ENCODE data around the gene CXXC5.
A peak's percentile ranks its signal among the peaks of the same experiment; 100 is the strongest.

Gene CXXC5

DNA sequence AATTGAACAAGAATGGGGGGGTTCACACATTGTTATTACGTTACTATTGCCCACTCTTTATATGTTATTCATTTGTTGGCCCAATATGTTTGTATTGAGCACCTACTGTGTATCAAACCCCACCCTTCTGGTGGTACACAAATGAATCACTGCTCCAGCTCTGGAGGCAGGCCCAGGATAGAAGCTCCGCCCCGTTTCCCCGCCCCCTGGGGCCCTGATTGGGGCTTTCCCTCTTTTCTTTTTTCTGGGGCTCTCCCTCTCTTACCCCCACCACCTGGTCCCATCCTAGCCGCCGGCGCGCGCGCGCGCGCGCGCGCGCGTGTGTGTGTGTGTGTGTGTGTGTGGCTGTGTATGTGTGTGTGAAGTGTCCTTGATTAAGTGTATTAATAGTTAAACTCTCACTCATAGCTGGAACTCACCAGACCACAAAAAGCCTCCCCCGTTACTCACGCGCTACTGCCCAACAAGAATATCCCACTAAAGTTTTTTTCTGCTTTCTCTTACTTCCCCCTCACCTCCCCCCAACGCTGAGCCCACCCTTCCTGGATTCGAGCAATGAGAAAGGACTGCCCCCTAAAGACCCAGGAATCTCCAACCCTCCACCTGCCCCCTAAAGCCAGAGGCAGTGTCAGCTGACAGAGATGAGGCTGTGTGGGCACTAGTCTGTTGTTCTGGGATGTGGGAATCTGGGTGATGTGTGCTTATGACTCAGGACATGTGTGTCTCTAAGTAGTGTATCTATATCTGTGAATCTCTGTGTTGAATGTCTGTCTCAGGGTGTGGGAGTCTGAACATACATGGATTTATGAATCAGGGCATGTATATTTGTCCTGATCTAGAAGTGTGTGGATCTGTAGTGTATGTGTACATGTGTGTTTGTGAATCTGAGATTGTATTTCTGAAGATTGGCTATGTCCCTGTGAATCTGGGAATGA is 4.0 kb downstream of the CXXC5 start:
- peak; percentile 83 for DNase-seq

- DNase-seq, result no peak
Measured at GRCh38 chr5:139652788-139653241, 4.7 kb downstream of the CXXC5 start.

DNA sequence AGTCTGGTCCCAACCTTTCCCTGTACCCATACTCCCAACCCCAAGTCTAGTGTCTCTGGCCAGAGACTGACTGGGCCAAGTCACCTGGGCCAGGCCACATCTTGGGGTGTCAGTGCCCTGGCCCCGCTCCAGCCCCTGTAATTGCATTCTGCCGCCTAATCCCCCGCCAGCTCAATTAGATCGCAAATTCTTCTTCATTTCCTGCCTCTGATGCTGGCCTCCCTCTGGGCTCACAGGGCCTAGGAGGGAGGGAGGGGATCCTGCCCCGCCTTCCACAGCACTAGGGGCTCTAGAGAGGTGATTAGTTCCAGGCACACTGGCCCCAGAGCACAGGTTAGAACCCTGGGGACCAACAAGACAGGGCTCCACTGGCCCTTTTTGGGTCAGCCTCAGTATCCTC is 5.5 kb downstream of the CXXC5 start:
- no peak for DNase-seq

DNA sequence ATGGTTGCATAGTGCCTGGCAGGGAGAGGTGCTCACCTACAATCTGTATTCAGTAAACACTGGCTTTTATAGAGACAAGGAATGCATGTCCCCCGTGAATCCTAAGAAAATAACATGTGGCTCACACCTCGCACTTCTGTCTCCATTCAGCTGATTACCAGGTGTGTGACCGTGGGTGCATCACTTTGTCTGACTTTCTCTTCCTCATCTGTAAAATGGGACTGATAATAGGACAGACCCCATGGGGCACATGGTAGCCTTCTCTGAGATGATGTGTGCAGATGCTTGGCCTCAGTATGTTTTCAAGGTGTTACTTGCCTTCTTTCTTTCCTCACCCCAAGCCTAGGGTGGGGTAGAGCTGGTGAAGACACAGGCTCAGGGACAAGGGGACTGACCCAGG is 6.3 kb downstream of the CXXC5 start:
- no peak for DNase-seq

DNA sequence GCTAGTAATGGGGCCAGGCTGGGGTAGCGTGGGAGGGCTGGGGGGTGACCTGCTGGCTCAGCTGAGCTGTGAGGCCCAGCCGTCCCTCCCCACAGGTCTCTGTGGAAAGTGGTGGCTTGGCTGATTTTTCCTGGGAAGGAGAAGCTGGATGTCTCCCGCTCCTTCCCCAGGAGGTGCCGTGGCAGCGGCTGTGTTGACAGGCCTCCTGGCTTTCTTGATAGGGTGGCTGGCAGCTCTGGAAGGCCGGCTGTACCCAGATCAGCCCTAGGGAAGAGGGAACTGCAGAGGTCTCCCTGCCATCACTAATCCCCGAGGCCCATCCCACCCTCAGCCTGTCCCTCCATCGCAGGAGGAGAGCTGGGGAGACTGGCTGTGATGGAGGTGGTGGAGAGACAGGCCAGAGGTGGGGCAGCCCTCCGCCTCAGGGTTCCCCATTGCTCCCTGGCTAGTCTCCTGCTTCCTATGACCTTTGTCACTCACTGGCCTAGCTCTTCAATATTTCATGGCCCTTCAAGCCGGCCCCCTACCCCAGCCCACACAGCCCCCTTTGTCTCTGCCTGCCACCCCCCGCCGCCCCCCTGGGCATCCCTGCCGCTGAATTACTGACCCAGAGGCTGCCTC is 6.8 kb downstream of the CXXC5 start:
- DNase-seq, result no peak

- DNase-seq, result peak; percentile 83
Measured at GRCh38 chr5:139655727-139656271, 7.7 kb downstream of the CXXC5 start.

DNA sequence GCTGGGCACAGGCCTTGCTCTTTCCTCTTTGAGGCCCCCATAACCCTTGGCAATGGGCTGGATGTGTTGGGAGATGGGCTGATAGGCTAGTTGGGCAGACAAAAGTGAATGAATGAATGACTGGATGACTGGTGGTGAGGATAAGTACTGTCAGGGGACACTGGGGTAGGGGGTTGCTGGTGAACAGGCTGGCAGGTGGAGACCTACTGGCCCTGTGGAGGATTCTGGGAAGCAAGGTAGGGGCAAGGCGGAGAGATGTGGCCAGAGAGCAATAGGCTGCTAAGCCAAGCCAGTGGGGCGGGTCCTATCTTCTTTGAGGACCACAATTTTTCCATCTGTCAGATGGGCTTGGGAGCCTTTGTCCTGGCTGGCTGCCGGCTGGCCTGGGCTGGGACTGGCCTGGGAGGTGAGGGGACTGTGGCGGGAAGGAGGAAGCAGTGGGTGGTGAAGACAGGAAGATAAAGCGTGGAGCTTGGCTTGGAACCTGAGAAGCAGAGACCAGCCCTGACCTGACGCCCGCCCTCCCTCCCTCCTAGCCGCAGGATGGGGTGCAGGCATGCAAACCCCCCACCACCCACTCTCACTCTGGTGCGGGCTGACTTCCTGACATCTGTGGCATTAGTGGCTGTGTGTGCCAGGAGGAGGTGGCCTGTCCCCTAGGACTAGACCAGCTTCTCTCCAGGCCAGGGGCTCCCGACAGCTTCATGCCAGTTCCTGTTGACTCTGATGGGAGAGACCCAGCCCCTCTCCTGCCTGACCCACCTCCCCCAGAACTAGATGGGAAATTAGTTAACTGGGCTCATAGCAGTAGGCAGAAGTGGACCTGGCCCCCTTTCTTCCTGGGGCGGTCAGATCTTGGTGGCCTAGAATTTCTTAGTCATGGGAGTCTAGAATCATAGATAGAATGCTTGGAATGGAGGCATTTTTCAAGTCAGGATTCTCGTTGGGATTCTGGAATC is 9.5 kb downstream of the CXXC5 start:
- peak; percentile 60 for DNase-seq

DNA sequence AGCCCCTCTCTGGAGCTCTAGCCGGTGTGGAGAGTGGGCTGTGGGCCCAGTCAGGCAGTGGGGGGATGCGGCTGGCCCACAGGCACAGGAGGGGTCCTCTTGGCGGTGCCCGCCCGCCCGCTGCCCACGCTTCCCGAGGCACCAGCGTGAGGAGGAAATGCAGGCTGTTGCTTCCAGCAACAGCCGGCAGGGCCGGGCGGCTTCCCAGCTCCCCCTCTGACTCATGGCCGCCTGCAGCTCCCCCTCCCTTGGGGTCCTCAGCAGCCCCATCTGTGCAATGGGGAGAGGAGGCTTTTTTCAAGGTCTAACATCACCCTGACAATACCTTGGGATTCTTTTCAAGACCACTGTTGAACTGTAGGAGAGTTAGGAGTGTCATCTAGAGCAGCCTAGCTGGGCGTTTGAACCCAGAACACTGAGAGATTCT is 10.4 kb downstream of the CXXC5 start:
- peak; percentile 63 for DNase-seq

GRCh38 chr5:139658928-139659667 is 10.9 kb downstream of the CXXC5 start:
- peak; percentile 77 for DNase-seq

DNA sequence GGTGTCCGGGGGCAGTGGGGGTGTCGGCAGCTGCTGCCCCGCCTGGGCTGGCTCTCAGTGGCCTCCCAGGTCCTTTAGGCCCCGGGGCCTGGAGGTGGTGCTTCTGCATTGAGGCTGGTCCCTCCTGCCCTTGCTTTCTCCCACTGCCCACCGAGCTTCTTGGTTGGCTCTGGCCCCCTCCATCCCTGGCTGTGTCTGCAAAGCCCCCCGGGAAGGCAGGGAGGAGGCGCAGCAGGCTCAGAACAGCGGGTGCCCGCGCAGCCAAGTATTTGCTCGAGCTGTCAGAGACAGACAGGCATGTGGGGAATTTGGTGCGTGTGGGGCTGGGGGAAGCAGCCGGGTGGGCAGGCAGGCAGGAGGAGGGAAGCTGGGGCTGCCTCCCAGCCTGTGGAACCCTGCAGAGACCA is 11.5 kb downstream of the CXXC5 start:
- DNase-seq, result peak; percentile 73

DNA sequence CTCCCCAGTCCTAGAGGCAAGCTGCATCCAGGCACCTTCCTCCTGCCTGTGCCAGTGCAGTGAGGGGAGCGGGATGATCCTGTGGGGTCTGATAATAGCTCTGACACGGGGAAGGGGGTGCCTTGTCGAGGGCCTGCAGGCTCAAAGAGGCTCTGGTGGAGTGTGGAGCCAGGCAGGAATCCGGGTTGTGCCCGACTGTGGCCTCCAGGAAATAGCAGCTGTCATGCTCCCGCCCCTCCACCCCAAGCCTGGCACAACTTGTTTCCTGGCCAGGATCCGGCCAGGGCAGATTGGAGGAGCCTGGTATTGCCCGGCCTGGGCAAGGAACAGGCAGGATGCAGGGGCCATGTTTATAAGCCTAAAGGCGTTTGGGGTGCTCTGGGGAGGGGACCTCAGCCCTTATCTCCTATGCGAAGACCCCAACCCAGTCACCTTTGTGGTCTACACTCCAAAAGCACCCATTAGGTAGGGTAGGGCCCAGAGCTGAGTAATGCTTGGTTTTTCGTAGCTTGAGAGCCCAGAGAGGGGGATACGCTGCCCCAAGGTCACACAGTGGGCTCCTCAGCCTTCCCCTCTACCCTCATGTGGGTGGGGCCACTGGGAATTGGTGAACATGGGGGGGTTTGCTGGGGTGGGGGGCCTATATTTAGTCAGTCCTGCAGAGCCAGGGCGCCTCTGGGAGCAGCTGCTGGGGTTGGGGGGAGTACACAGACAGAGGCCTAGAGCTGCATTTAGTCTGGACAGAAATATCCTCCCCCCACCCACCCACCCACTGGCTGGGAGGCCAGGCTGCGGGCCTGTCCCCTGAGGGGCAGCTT is 12.2 kb downstream of the CXXC5 start:
- DNase-seq, result peak; percentile 87

DNA sequence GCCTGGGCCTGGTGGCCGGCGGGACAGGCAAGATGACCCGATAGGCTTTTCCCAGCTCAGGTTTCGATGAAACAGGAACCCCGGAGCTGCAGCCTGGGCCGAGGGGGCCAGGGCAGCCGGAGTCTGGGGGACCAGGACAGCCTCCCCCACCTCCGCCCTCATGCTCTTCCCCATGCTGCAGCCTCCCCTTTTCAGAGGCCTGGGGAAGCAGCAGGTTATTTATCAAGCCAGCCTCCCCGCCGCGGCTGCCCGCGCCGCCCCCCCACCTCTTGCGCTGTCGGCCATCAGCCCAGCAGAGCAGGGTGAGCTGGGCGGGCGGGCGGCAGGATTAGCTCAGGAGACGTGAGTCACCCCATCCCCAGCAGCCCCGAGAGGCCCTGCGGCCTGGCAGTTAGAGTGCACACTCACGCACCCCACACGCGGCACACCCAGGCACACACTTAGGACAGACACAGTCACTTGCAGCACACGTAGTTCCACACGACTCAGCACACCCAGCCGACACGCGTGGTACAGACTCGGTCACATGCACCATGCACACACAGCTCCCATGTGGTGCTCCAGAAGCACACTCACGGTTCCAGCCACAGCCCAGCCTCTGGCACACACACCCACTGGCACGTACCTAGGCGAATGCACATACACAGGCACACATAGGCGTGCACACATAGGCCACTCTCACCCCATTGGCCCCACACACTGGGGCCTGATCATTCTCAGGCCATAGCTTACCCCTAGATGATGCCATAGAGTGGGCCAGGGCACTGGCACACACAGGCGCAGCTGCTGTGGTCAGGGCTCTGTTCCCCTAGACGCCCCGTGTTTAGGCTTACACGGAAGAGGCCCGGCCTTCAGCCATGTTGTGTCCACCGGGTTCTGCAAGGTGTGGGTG is 13.0 kb downstream of the CXXC5 start:
- DNase-seq, result peak; percentile 82

- no peak for DNase-seq
Measured at GRCh38 chr5:139662617-139663016, 14.5 kb downstream of the CXXC5 start.

DNA sequence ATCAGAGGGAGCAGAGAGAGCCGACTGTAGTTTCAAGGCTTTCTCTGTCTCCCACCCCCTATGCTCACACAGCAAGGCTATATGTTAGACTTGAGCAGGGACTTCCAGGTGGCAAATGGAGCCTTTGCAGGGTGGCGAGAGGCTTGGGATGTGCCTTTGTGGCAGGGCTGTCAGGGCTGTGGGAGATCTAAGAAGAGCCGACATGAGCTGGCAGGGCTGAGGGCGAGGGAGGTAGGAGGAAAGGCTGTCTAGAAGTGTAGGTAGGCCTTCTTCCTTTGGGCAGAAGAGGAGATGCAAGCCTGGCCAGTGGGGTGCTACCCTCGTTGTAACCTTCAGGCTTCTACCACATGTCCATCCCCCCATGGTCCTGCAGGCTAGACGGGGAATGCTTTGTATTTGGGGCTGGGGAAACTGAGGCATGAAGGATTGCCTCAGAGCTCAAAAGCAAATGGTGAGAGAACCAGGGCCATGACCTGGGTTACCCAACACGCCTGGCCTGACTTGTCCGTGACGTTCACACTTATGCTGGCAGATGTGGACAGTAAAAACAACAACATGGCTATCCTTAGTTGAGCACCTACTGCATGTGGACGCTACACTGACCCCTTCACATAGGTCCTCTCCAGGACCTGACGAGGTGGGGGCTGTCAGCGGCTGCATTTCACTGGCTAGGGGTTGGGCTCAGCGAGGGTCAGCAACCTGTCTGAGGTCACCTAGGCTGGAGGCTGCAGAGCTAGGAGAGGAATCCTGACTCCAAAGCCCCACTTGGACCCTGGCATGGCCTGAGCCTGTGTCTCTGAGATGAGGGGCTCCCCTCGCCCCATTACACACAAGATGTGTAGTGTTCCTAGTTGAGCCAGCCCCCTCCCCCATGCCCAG is 15.3 kb downstream of the CXXC5 start:
- DNase-seq, result no peak

GRCh38 chr5:139664086-139664693 is 16.0 kb downstream of the CXXC5 start:
- DNase-seq, result no peak

- no peak for DNase-seq
Measured at GRCh38 chr5:139664727-139665351, 16.7 kb downstream of the CXXC5 start.

DNA sequence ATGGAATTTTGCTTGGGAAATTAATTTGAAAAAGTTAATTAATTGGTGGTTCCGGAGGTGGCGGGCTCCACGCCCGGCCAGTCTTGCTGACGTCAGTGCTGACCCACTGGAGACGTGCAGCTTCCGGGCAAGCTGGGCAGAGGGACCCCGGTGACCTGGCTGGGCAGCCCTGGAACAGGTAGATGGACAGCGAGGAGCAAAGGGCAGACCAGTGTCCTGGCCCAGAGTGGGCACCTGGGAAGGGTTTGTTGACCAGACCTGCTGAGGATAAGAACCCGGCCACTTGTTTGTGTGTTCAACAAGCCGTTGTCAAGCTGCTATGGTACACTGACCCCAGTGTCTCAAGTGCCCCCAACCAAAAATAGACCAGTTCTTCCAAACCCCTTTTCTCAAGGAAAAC is 17.5 kb downstream of the CXXC5 start:
- DNase-seq, result no peak

GRCh38 chr5:139666551-139666950 is 18.4 kb downstream of the CXXC5 start:
- no peak for DNase-seq
